ENCODE measurements around the gene IZUMO1.
"Not testable (repeated sequence)": the region's sequence is repeated elsewhere in the genome, so short reads cannot be mapped to it uniquely, and the experiment has no call there.

DNA sequence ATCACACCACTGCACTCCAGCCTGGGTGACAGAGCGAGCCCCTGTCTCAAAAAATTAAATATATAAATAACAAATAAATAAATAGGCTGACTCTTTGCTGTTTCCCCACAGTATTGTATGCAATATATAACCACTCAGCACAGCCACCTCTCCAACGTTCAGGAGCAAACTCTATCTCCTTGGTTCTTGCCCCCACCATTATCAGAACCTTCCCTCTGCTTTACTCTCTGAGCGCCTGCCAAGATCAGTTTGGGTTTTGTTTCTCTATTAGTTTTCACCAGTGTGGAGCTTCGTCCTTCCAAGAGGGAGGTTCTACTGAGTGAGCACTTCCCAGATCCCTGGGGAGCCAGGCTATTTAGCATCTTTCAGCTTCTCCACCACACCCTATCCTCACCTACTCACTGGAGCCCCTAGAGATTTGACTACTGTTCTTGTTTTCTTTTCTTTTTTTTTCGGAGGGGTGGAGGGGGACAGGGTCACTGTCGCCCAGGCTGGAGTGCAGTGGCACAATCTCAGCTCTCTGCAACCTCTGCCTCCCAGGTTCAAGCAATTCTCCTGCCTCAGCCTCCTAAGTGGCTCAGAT, 21.6 kb upstream of the IZUMO1 start:
- not testable (repeated sequence) for TF ChIP-seq FOS (IDR thresholded peaks at IDR 0.05; ENCODE audit: borderline replicate concordance, insufficient read depth, low read length); JUN (IDR thresholded peaks at IDR 0.05; ENCODE audit: borderline replicate concordance, insufficient read depth, insufficient read length, low read depth); EZH2 (IDR thresholded peaks at IDR 0.05; ENCODE audit: borderline replicate concordance, low read depth, low read length, severe bottlenecking); MYC (IDR thresholded peaks at IDR 0.05; ENCODE audit: low read depth, low read length)
- TF ChIP-seq, protein P1, sequence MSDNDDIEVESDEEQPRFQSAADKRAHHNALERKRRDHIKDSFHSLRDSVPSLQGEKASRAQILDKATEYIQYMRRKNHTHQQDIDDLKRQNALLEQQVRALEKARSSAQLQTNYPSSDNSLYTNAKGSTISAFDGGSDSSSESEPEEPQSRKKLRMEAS (IDR thresholded peaks at IDR 0.05; ENCODE audit: insufficient read depth, insufficient read length), result not testable (repeated sequence)
- TF ChIP-seq, protein P2, sequence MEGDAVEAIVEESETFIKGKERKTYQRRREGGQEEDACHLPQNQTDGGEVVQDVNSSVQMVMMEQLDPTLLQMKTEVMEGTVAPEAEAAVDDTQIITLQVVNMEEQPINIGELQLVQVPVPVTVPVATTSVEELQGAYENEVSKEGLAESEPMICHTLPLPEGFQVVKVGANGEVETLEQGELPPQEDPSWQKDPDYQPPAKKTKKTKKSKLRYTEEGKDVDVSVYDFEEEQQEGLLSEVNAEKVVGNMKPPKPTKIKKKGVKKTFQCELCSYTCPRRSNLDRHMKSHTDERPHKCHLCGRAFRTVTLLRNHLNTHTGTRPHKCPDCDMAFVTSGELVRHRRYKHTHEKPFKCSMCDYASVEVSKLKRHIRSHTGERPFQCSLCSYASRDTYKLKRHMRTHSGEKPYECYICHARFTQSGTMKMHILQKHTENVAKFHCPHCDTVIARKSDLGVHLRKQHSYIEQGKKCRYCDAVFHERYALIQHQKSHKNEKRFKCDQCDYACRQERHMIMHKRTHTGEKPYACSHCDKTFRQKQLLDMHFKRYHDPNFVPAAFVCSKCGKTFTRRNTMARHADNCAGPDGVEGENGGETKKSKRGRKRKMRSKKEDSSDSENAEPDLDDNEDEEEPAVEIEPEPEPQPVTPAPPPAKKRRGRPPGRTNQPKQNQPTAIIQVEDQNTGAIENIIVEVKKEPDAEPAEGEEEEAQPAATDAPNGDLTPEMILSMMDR (IDR thresholded peaks at IDR 0.05; ENCODE audit: extremely low read depth in 1 of 2, insufficient read depth in 1 of 2, low read depth in 1 of 2, low read length in 2 of 2), result not testable (repeated sequence)

Data from endothelial cell of umbilical vein (primary cell).